MM.1S (cell line): ENCODE results near the gene HMCES.

Source experiments
- CTCF ChIP-seq: fragments of 300-600 bp; sonication (generic); IDR thresholded peaks from 2 replicates; pipeline ENCODE4 v1.5.1; 2016; ENCODE audit warnings: antibody characterized with exemption, low read length, mixed read lengths
- EZH2 ChIP-seq: fragments of 300-600 bp; sonication (generic); optimal IDR thresholded peaks from 2 replicates; pipeline ENCODE3; 2017; ENCODE audit warnings: low read depth, mild to moderate bottlenecking, antibody characterized with exemption, low read length, mixed read lengths

- no peak for TF ChIP-seq CTCF
- TF ChIP-seq EZH2: no peak
These were observed 37.3 kb downstream of the HMCES start for GRCh38 chr3:129315998-129316247.
